HK-2 (cell line): ENCODE measurements around the gene PKDCC.
A peak's percentile ranks its signal among the peaks of the same experiment; 100 is the strongest.

Experiments
- DNase-seq: peaks from one replicate; pipeline ENCODE4 v3.0.0-alpha.2; 2018; ENCODE audit not compliant: unreplicated experiment

The PKDCC gene, protein sequence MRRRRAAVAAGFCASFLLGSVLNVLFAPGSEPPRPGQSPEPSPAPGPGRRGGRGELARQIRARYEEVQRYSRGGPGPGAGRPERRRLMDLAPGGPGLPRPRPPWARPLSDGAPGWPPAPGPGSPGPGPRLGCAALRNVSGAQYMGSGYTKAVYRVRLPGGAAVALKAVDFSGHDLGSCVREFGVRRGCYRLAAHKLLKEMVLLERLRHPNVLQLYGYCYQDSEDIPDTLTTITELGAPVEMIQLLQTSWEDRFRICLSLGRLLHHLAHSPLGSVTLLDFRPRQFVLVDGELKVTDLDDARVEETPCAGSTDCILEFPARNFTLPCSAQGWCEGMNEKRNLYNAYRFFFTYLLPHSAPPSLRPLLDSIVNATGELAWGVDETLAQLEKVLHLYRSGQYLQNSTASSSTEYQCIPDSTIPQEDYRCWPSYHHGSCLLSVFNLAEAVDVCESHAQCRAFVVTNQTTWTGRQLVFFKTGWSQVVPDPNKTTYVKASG

GRCh38 chr2:42047488-42048298 lies at the start of gene PKDCC:
Gene PKDCC (plus strand): TSS chr2:42048021. CDS start chr2:42048200, 179 bp downstream.
- peak; percentile 79 for DNase-seq

DNA sequence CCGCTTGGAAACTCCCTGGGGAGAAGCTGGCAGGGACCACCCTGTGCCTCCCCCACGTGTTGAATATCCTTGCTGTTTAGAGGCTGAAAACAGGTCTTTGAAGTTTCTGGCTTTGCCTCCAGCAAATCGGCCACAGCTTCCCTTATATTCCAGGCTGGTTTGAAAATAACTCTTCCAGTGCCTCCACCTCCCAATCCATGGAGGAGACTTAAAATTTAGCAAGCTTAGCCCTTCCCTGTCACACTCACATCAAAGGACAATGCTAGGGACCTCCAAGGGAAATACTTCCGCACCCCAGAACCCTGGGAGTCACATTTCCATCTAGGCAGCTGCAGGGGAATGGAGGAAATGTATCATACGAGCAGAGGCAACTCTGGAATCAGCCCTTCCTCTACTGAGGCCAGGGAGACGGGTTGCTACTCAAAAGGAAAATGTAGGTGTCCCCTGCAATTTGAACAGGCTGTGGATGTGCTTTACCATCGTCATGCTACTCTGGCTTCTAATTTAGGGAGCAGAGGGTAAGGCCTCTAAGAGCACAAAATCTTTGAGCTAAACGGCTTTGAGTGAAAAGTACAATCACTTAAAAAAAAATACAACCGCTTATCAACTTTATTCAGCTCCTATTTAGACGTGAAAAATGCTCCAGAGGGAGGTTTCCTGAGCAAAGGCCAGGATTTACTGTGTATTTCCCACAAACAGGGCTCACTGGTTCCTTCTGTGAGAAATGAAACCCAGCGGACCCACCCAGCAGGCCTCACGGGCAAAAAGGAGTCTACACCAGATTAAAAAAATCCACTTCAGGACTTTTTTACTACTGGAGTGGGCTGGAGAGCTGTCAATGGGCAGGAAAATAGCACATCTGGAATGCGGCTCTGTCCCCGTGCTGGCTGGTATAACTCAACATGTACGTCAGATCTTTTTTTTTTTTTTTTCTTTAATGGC lies 49.4 kb upstream of the PKDCC start:
- no peak for DNase-seq

DNA sequence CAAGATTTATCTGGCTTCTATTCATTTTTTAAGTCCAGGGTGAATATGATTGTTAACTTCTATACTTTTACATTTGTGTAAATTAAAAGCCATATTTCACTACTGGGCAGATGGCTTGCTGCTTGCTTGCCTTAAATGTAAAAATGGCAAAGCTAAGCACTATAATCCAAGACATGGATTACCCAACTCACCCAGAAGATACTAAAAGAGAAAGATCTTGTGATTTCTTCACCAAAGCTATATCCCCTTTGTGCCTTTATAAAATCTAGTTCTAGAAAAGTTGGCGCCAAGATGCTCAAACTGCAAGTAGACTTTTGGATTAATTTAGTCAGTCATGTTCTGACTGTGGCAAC lies 48.7 kb upstream of the PKDCC start:
- DNase-seq: no peak

GRCh38 chr2:41999592-42000281 lies 48.1 kb upstream of the PKDCC start:
- no peak for DNase-seq

- DNase-seq: no peak
These were observed 46.1 kb upstream of the PKDCC start for GRCh38 chr2:42001711-42002201.

DNA sequence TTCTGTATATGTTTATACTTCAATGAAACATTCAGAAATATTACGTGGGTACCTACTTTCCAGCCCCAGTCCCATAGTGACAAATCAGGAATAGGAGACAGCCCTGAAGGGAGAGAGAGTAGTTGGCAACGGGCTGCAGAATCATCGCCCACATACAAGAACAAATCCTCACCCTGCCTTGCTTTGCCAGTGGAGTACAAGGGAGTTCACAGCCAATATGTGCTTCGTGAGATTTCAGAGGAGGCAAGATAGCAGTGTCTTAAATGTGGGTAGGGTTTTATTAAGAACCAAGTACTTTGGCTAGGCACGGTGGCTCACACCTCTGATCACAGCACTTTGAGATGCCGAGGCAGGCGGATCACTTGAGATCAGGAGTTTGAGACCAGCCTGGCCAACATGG lies 40.3 kb upstream of the PKDCC start:
- no peak for DNase-seq

DNA sequence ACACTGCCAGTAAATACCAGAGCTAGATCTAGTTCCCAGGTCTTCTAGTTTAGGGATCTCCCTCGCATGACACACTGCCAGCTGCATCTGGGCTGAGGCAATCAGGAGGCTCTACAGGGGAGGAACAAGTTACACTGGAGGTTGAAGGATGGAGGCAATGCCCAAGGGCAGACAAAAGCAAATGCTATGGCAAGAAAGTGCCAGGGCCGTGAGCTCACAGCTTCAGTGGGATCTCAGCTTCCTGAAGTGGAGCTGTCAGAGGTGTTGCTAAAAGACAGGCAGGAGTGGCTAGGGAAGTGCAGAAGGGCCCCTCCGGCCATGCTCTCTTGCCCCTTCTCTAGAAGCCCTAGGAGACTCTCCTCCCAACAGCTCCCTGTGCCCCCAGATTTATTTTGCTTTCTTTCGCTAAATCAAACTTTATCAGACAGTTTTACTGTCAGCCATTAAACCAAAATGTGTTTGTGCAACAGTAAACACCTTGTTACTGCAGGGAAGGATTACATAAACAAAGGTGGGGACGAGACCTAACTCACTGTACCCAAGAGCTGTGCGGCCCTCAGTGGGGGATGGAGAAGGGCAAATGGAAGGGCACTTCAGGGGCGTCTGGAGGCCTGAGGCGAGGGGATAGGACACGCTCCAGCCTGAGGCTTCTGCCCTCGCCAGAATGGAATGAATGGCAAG lies 39.4 kb upstream of the PKDCC start:
- no peak for DNase-seq

- no peak for DNase-seq
These were observed 37.9 kb upstream of the PKDCC start for GRCh38 chr2:42009657-42010580.

DNA sequence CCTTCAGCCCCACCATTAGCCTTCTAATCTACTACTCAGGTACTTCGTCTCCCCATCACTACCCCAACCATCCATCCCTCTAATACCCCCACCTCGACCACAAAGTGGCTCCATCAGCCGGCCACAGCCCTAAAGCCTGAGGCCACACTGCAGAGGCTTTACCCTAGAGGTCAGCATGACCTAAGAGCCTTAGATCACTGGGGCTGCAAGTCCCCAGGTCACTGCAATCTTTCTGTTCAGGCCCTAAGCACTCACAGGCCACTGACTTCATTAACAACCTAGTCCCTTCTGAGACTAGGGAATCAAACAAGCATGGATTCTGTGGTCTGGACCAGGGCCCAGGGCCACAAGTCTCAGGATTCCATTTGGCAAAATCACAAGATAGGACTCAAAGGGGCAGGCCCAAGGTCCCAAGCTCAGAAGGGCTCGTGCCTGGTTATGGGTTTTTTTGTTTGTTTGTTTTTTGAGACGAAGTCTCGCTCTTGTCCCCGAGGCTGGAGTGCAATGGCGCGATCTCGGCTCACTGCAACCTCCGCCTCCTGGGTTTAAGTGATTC lies 37.0 kb upstream of the PKDCC start:
- peak; percentile 49 for DNase-seq

DNA sequence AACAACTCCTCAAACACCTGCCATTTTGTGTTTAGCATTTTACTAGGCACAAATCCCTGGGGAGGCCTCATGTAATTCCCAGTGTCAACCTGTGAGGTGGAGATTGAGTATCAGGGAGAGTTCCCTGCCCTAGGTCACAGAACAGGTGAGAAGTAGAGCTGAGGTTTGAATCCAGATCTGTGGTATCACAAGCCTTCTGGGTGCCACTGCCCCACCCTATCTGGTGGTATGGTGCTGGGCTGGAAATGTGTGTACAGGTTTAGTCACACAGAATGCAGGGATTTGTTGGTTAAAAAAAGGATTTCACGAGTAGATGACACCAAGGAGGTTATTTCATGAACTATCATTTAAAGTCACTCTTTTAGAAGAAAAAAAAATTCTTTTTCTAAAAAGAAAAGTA lies 35.7 kb upstream of the PKDCC start:
- no peak for DNase-seq

GRCh38 chr2:42012651-42013050 lies 35.2 kb upstream of the PKDCC start:
- DNase-seq: no peak

DNA sequence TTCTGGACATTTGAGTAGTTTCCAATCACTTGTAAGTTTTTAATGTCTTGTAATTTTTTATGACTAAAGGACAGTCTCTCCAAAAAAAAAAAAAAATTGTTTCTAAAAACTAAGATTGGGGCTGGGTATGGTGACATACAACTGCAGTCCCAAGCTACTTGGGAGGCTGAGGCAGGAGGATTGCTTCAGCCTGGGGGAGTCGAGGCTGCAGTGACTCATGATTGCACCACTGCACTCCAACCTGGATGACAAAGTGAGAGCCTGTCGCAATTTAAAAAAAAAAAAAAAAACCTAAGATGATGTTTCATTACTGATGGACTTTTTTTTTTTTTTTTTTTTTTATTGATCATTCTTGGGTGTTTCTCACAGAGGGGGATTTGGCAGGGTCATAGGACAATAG lies 34.4 kb upstream of the PKDCC start:
- DNase-seq: no peak

- DNase-seq: no peak
These were observed 26.4 kb upstream of the PKDCC start for GRCh38 chr2:42021464-42021863.

GRCh38 chr2:42025151-42025582 lies 22.7 kb upstream of the PKDCC start:
- DNase-seq: no peak

- no peak for DNase-seq
These were observed 21.5 kb upstream of the PKDCC start for GRCh38 chr2:42026272-42026671.

GRCh38 chr2:42028571-42029148 lies 19.2 kb upstream of the PKDCC start:
- no peak for DNase-seq

- no peak for DNase-seq
These were observed 18.6 kb upstream of the PKDCC start for GRCh38 chr2:42029171-42029570.

- no peak for DNase-seq
These were observed 18.1 kb upstream of the PKDCC start for GRCh38 chr2:42029639-42030199.
